HepG2 (cell line): ENCODE measurements around the gene PLK2. TPM values are rescaled to one million over a fixed set of nuclear protein-coding genes. Genes with fewer than 3 reads are reported as not detected.

Source experiments
- ATAC-seq: fragments of 200-7000 bp; cut with Tn5 transposase; 3 replicates; pipeline ENCODE4 v1.9.1; 2020; ENCODE audit warnings: mild to moderate bottlenecking, moderate library complexity
- BruUV-seq: library from RNA; stranded (reverse); fragments of 400-500 nt; replicated peaks from 2 replicates; lab custom pipeline; 2021; lab: Mats Ljungman, UMichigan
- CTCF ChIA-PET: fragments of 300-600 bp; formaldehyde crosslinking; extraction: SDS; loops from one replicate; lab custom pipeline; 2021; ENCODE audit warnings: low total read pairs, inconsistent platforms, low intra/inter-chr PET ratio; lab: Yijun Ruan, JAX
- POLR2A ChIA-PET: fragments of 350-600 bp; sonication (Branson Sonifier 250); formaldehyde crosslinking; loops from one replicate; lab custom pipeline; 2020; ENCODE audit warnings: antibody characterized with exemption, inconsistent platforms; lab: Yijun Ruan, JAX
- DNase-seq: peaks from one replicate; pipeline ENCODE4 v3.0.0-alpha.2; 2015; ENCODE audit warnings: low spot score
- FAIRE-seq: peaks from 3 replicates; lab custom pipeline; 2011; peaks lifted over from hg19 to GRCh38; lab: Jason Lieb, UNC
- H2AFZ ChIP-seq: one replicate; pipeline ENCODE4 v1.6.1; 2011; ENCODE audit warnings: low read length, inconsistent platforms
- H3K27ac ChIP-seq: fragments of 300-600 bp; 3 replicates; pipeline ENCODE4 v1.8.0; 2011; ENCODE audit warnings: mixed run types, mild to moderate bottlenecking, mixed read lengths, low read length, inconsistent platforms; ENCODE audit not compliant: insufficient read depth; ENCODE audit errors: extremely low read length
- H3K27me3 ChIP-seq, 2 experiments: fragments of 200-600 bp in 1 of 2; 2 replicates in 1 of 2; 3 replicates in 1 of 2; pipeline versions ENCODE4 v1.6.0 to v1.8.0; 2011; ENCODE audit warnings: low read length in 2 of 2, mild to moderate bottlenecking in 2 of 2, moderate library complexity in 2 of 2, inconsistent platforms in 1 of 2; ENCODE audit not compliant: insufficient read depth in 2 of 2, control insufficient read depth in 1 of 2
- H3K36me3 ChIP-seq, 2 experiments: fragments of 200-600 bp in 1 of 2; replicated peaks in 1 of 2; 2 replicates in 1 of 2; 3 replicates in 1 of 2; pipeline versions ENCODE4 v1.5.1 to v1.8.0; 2011; ENCODE audit warnings: low read length in 2 of 2, inconsistent platforms in 1 of 2; ENCODE audit not compliant: insufficient read depth in 2 of 2, control insufficient read depth in 1 of 2
- H3K4me1 ChIP-seq: 2 replicates; pipeline ENCODE4 v1.5.1; 2012; ENCODE audit warnings: low read length, inconsistent platforms; ENCODE audit not compliant: insufficient read depth
- H3K4me2 ChIP-seq: 2 replicates; pipeline ENCODE4 v1.6.0; 2011; ENCODE audit warnings: low read depth, low read length, inconsistent platforms
- H3K4me3 ChIP-seq, 3 experiments: fragments of 200-600 bp in 1 of 3; sonication (generic), shearing (Covaris generic) in 1 of 3; replicated peaks in 1 of 3; 2 replicates each; pipeline ENCODE4 v1.5.1; 2011 to 2016; ENCODE audit warnings: low read length in 3 of 3, inconsistent platforms in 2 of 3, low read depth in 2 of 3, mild to moderate bottlenecking in 2 of 3, control low read depth in 1 of 3, mixed read lengths in 1 of 3; ENCODE audit not compliant: insufficient read depth in 1 of 3
- H3K79me2 ChIP-seq: one replicate; pipeline ENCODE4 v1.6.1; 2011; ENCODE audit warnings: low read length, inconsistent platforms; ENCODE audit not compliant: insufficient read depth
- H3K9ac ChIP-seq: 2 replicates; pipeline ENCODE4 v1.6.0; 2011; ENCODE audit warnings: mild to moderate bottlenecking, low read depth, low read length, inconsistent platforms; ENCODE audit not compliant: insufficient read depth
- H3K9me3 ChIP-seq: 2 replicates; pipeline ENCODE4 v1.5.1; 2012; ENCODE audit warnings: mild to moderate bottlenecking, low read length
- H4K20me1 ChIP-seq: 2 replicates; pipeline ENCODE4 v1.6.0; 2011; ENCODE audit warnings: inconsistent platforms, mild to moderate bottlenecking, low read length, moderate library complexity; ENCODE audit not compliant: insufficient read depth
- FOSL1 ChIP-seq: sonication (generic); formaldehyde crosslinking; IDR thresholded peaks from 2 replicates; pipeline ENCODE4 v1.9.0; 2021; ENCODE audit warnings: missing genetic modification reagents, borderline replicate concordance
- FOXP4 ChIP-seq: sonication (generic); formaldehyde crosslinking; IDR thresholded peaks from 2 replicates; pipeline ENCODE4 v1.4.0; 2020; ENCODE audit warnings: missing genetic modification reagents
- HOXA5 ChIP-seq: sonication (generic); formaldehyde crosslinking; IDR thresholded peaks from 2 replicates; pipeline ENCODE4 v1.4.0; 2020; ENCODE audit warnings: missing genetic modification reagents
- JUNB ChIP-seq: sonication (generic); formaldehyde crosslinking; IDR thresholded peaks from 2 replicates; pipeline ENCODE4 v1.8.0; 2022; ENCODE audit warnings: missing genetic modification reagents, mild to moderate bottlenecking, borderline replicate concordance
- KDM3A ChIP-seq: IDR thresholded peaks from 2 replicates; pipeline ENCODE4 v1.6.1; 2018; ENCODE audit warnings: low read depth, missing compliant biosample characterization
- MAFK ChIP-seq, 2 experiments: IDR thresholded peaks in 1 of 2; conservative IDR thresholded peaks in 1 of 2; 2 replicates each; pipeline ENCODE4 v1.6.1; 2011; ENCODE audit warnings: improper control_type of control experiment in 2 of 2, low read length in 2 of 2
- RBM22 ChIP-seq: fragments of 200-400 bp; formaldehyde crosslinking; optimal IDR thresholded peaks from 2 replicates; pipeline ENCODE3; 2017; ENCODE audit warnings: mild to moderate bottlenecking, low read length, moderate library complexity
- THYN1 ChIP-seq: sonication (generic); formaldehyde crosslinking; IDR thresholded peaks from 2 replicates; pipeline ENCODE4 v1.8.1; 2023; ENCODE audit warnings: low read depth, mild to moderate bottlenecking, moderate library complexity, missing genetic modification reagents, borderline replicate concordance
- WGBS: methylation state at CpG from one replicate; pipeline ENCODE4 v1.1.6; 2017; ENCODE audit warnings: low lambda C conversion rate; 5-methylcytosine and 5-hydroxymethylcytosine counted together
- in situ Hi-C: cut with HindIII; loops from 2 replicates; pipeline ENCODE4 v1.10.0; 2017; ENCODE audit warnings: low pct_unique_long_range_greater_than_20kb; ENCODE audit not compliant: extremely low pct_ligation_motif_present
- intact Hi-C: fragments of 100-400 bp; cut with micrococcal nuclease; formaldehyde crosslinking; loops from one replicate; pipeline ENCODE4 v1.10.0; 2022; ENCODE audit not compliant: unreplicated experiment
- polyA plus RNA-seq, 8 experiments: library from polyadenylated mRNA; depleted of rRNA in 3 of 8; stranded (reverse) in 7 of 8; unstranded in 1 of 8; fragments of >200 nt; fragmentation: Illumina TruSeq in 4 of 8; extraction: Trizol in 4 of 8; gene quantifications; 2 replicates each; pipeline versions ENCODE4 v1.2.1 to v1.2.3, GENCODE V29; 2011 to 2016; ENCODE audit warnings: low read depth in 4 of 8, missing spikeins in 1 of 8, mixed read lengths in 1 of 8; ENCODE audit not compliant: insufficient read depth in 1 of 8
- total RNA-seq, 5 experiments: library from RNA; depleted of rRNA; stranded (reverse); fragments of >200 nt; fragmentation: Illumina TruSeq; extraction: Trizol; gene quantifications; 2 replicates each; pipeline ENCODE4 v1.2.3, GENCODE V29; 2016; ENCODE audit warnings: low read depth in 1 of 5

PLK2 gene
- total and polyA plus RNA-seq, 2 of the 13 experiments (the other 11 are each of a cell fraction or from before 2014, with no cell fraction given): 9.6 to 29.6 TPM

GRCh38 chr5:58431832-58432231, 28.1 kb downstream of the PLK2 start:
- WGBS: 0% methylated on average over 2 of the region's 2 CpGs
- Histone ChIP-seq H3K79me2 (no peaks in the 10 kb centered on the region), H3K27ac (no peak overlapping the region), H3K4me2 (no peak overlapping the region), H3K9ac (no peak overlapping the region), H3K9me3 (no peaks in the 10 kb centered on the region), H3K27me3 (0 out of 5 replicates have a peak, but pooled peaks cover 0 to 3% of the 10 kb centered on the region in 2 experiments), H3K4me3 (no peak overlapping the region), H4K20me1 (no peaks in the 10 kb centered on the region), H2AFZ (no peak overlapping the region), H3K36me3 (no peaks in the 10 kb centered on the region), H3K4me1 (no peaks in the 10 kb centered on the region)
- FAIRE-seq (no peak), DNase-seq (no peak), ATAC-seq (no peak)
- POLR2A ChIA-PET: no interaction called here
- in situ Hi-C loops (no loop called here), intact Hi-C loops (no loop called here)
- no TSS peak for BruUV-seq
- TF ChIP-seq RBM22: no peak
- no peak for TF ChIP-seq FOXP4 (CRISPR knock-in tag)
- TF ChIP-seq KDM3A: no peak
- no peak for TF ChIP-seq JUNB (CRISPR knock-in tag)
- TF ChIP-seq THYN1 (CRISPR knock-in tag): no peak
- no peak for TF ChIP-seq FOSL1
- no peak for TF ChIP-seq HOXA5 (CRISPR knock-in tag)
- CTCF ChIA-PET: no interaction called here

DNA sequence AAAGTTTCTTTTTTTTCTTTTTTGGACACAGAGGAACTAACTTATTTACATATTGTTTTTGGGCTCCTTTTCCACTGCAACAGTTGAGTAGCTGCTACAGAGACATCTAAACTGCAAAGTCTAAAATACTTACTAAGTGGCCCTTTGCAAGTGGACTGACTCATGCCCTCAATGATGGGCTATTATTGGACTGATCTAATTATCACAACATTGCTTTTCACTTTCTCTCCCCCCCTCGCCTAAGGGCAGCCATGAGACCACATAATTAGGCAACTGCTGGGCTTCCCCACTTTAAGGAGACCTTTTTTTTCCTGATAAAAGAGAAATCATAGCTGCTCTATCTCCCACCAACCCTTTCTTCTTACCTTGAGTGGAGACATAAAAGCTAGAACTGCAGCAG, 47.0 kb downstream of the PLK2 start:
- no peaks in the 10 kb centered on the region for H3K79me2 ChIP-seq
- H3K36me3 ChIP-seq: no peaks in the 10 kb centered on the region
- no peaks in the 10 kb centered on the region for H3K9me3 ChIP-seq
- in situ Hi-C loops (no loop called here), intact Hi-C loops (no loop called here)
- ChIA-PET POLR2A (no interaction called here), CTCF (no interaction called here)
- H3K9ac ChIP-seq: no peak overlapping the region
- H3K4me2 ChIP-seq: no peak overlapping the region
- no peak overlapping the region for H3K4me3 ChIP-seq
- no peak overlapping the region for H3K27ac ChIP-seq
- whole genome bisulfite sequencing: 0% methylated on average over 1 of the region's 1 CpG
- no peak for TF ChIP-seq MAFK (conservative IDR thresholded peaks at IDR 0.05 in 1 of 2, IDR thresholded peaks at IDR 0.05 in 1 of 2; ENCODE audit: low read length in 2 of 2)
- no peaks in the 10 kb centered on the region for H3K27me3 ChIP-seq
- DNase-seq: no peak
- FAIRE-seq: no peak
- H3K4me1 ChIP-seq: no peaks in the 10 kb centered on the region
- H4K20me1 ChIP-seq: no peaks in the 10 kb centered on the region
- no peak for ATAC-seq
- no peak overlapping the region for H2AFZ ChIP-seq
- no TSS peak for BruUV-seq
